ENCODE data around the gene DHX29.

DHX29 gene

GRCh38 chr5:55316837-55317236 is 9.3 kb upstream of the DHX29 start:
- DNase-seq (ENCODE audit: low read depth in 2 of 2) = no peak
- TF ChIP-seq CTCF (IDR thresholded peaks at IDR 0.05; ENCODE audit: low read depth, low read length) = no peak
- no peak overlapping the region for H3K4me3 ChIP-seq (replicated peaks in 1 of 2; ENCODE audit: low read depth in 2 of 2, low read length in 2 of 2)

GRCh38 chr5:55316289-55316688 is 8.8 kb upstream of the DHX29 start:
- no peak for DNase-seq (ENCODE audit: low read depth in 2 of 2)
- TF ChIP-seq CTCF (IDR thresholded peaks at IDR 0.05; ENCODE audit: low read depth, low read length) = no peak
- H3K4me3 ChIP-seq (replicated peaks in 1 of 2; ENCODE audit: low read depth in 2 of 2, low read length in 2 of 2) = no peak overlapping the region

- TF ChIP-seq CTCF (IDR thresholded peaks at IDR 0.05; ENCODE audit: low read depth, low read length) = no peak
- H3K4me3 ChIP-seq (replicated peaks in 1 of 2; ENCODE audit: low read depth in 2 of 2, low read length in 2 of 2) = no peak overlapping the region
- no peak for DNase-seq (ENCODE audit: low read depth in 2 of 2)
Observed at GRCh38 chr5:55313870-55314617, 6.5 kb upstream of the DHX29 start.

- peak; percentile 19 to 41 for DNase-seq (ENCODE audit: low read depth in 2 of 2)
- TF ChIP-seq CTCF (IDR thresholded peaks at IDR 0.05; ENCODE audit: low read depth, low read length) = no peak
- H3K4me3 ChIP-seq (replicated peaks in 1 of 2; ENCODE audit: low read depth in 2 of 2, low read length in 2 of 2) = peak overlapping the region; percentile 79 to 86
Observed at GRCh38 chr5:55308254-55308836, 851 bp upstream of the DHX29 start.

GRCh38 chr5:55306641-55307382 is 682 bp downstream of the DHX29 start:
- H3K4me3 ChIP-seq (replicated peaks in 1 of 2; ENCODE audit: low read depth in 2 of 2, low read length in 2 of 2) = peak overlapping the region; percentile 79 to 86
- no peak for TF ChIP-seq CTCF (IDR thresholded peaks at IDR 0.05; ENCODE audit: low read depth, low read length)
- peak in 1 of 2 donors; percentile 9 for DNase-seq (ENCODE audit: low read depth in 2 of 2)

GRCh38 chr5:55305345-55305744 is 2.1 kb downstream of the DHX29 start:
- TF ChIP-seq CTCF (IDR thresholded peaks at IDR 0.05; ENCODE audit: low read depth, low read length) = no peak
- H3K4me3 ChIP-seq (replicated peaks in 1 of 2; ENCODE audit: low read depth in 2 of 2, low read length in 2 of 2) = no peak overlapping the region
- DNase-seq (ENCODE audit: low read depth in 2 of 2) = no peak

Measured in cardiac fibroblast (primary cell).